Glutamatergic neuron (in vitro differentiated cells): ENCODE results near the gene SCT. TPM values are rescaled to one million over a fixed set of nuclear protein-coding genes. Genes with fewer than 3 reads are reported as not detected.
A peak's percentile ranks its signal among the peaks of the same experiment; 100 is the strongest.

Source experiments
- DNase-seq: peaks from one replicate; pipeline ENCODE4 v3.0.0; 2022
- H3K27ac Mint-ChIP-seq: one replicate; pipeline ENCODE4 v1.8.0; 2020; ENCODE audit warnings: mild to moderate bottlenecking, mixed read lengths, inconsistent platforms; ENCODE audit not compliant: unreplicated experiment
- H3K27me3 Mint-ChIP-seq: one replicate; pipeline ENCODE4 v1.8.0; 2020; ENCODE audit warnings: mild to moderate bottlenecking, moderate library complexity, mixed read lengths, inconsistent platforms; ENCODE audit not compliant: unreplicated experiment
- H3K36me3 Mint-ChIP-seq: one replicate; pipeline ENCODE4 v1.8.0; 2020; ENCODE audit warnings: mild to moderate bottlenecking, mixed read lengths, inconsistent platforms; ENCODE audit not compliant: unreplicated experiment
- H3K4me1 Mint-ChIP-seq: one replicate; pipeline ENCODE4 v1.8.0; 2020; ENCODE audit warnings: mild to moderate bottlenecking, low read depth, mixed read lengths, inconsistent platforms; ENCODE audit not compliant: unreplicated experiment
- H3K4me3 Mint-ChIP-seq: one replicate; pipeline ENCODE4 v1.8.0; 2020; ENCODE audit warnings: mild to moderate bottlenecking, mixed read lengths, inconsistent platforms; ENCODE audit not compliant: unreplicated experiment
- H3K9me3 Mint-ChIP-seq: one replicate; pipeline ENCODE4 v1.8.0; 2020; ENCODE audit warnings: mild to moderate bottlenecking, moderate library complexity, mixed read lengths, inconsistent platforms; ENCODE audit not compliant: unreplicated experiment
- CTCF ChIP-seq: fragments of 200-600 bp; sonication (generic); IDR thresholded peaks from one replicate; pipeline ENCODE4 v1.5.0; 2021; ENCODE audit not compliant: partially characterized antibody, unreplicated experiment
- total RNA-seq: library from RNA; stranded (reverse); fragmentation: NEBNext Ultra II Directional; extraction: Animal tissue kit (Norgen Biotek cat#: 25700); gene quantifications from one replicate; pipeline ENCODE4 v1.2.1, GENCODE V29; 2021; ENCODE audit not compliant: unreplicated experiment

The SCT gene
- total RNA-seq, 1 donor from 2014 or later = not detected

- Mint-ChIP-seq H3K4me1 (peaks cover 9% of the 10 kb centered on the region), H3K9me3 (peaks cover 10% of the 10 kb centered on the region), H3K27me3 (peaks cover 10% of the 10 kb centered on the region), H3K4me3 (no peak overlapping the region), H3K36me3 (no peaks in the 10 kb centered on the region), H3K27ac (no peak overlapping the region)
- DNase-seq = peak; percentile 68
- no peak for TF ChIP-seq CTCF
Measured at GRCh38 chr11:613369-613968, 13.5 kb downstream of the SCT start.

- peaks cover 8% of the 10 kb centered on the region for H3K27me3 Mint-ChIP-seq
- H3K27ac Mint-ChIP-seq = peak overlapping the region; percentile 28
- no peaks in the 10 kb centered on the region for H3K36me3 Mint-ChIP-seq
- TF ChIP-seq CTCF = no peak
- DNase-seq = no peak
- H3K4me1 Mint-ChIP-seq = peaks cover 9% of the 10 kb centered on the region
- no peak overlapping the region for H3K4me3 Mint-ChIP-seq
- peaks cover 10% of the 10 kb centered on the region for H3K9me3 Mint-ChIP-seq
Measured at GRCh38 chr11:612961-613300, 14.1 kb downstream of the SCT start.

GRCh38 chr11:612201-612960, 14.6 kb downstream of the SCT start:
- peaks cover 10% of the 10 kb centered on the region for H3K9me3 Mint-ChIP-seq
- peak; percentile 39 for TF ChIP-seq CTCF
- peak overlapping the region; percentile 57 for H3K4me3 Mint-ChIP-seq
- peaks cover 8% of the 10 kb centered on the region for H3K27me3 Mint-ChIP-seq
- H3K27ac Mint-ChIP-seq = peak overlapping the region; percentile 84
- DNase-seq = peak; percentile 63
- H3K36me3 Mint-ChIP-seq = no peaks in the 10 kb centered on the region
- peaks cover 9% of the 10 kb centered on the region for H3K4me1 Mint-ChIP-seq

GRCh38 chr11:611001-611996, 15.7 kb downstream of the SCT start:
- peaks cover 8% of the 10 kb centered on the region for H3K27me3 Mint-ChIP-seq
- no peak for TF ChIP-seq CTCF
- peaks cover 9% of the 10 kb centered on the region for H3K4me1 Mint-ChIP-seq
- peaks cover 15% of the 10 kb centered on the region for H3K9me3 Mint-ChIP-seq
- H3K36me3 Mint-ChIP-seq = peaks cover 4% of the 10 kb centered on the region
- no peak for DNase-seq
- no peak overlapping the region for H3K27ac Mint-ChIP-seq
- H3K4me3 Mint-ChIP-seq = no peak overlapping the region
